ENCODE results near the gene MYBPC2.
A peak's percentile ranks its signal among the peaks of the same experiment; 100 is the strongest.

GRCh38 chr19:50383852-50384684 lies 48.6 kb upstream of the MYBPC2 start, which contains the start of gene POLD1:
- TF ChIP-seq EP300 (IDR thresholded peaks at IDR 0.05) (peak; percentile 76 to 89), CTCF (IDR thresholded peaks at IDR 0.05) (peak in 2 of 5 experiments; percentile 13 to 25)

Data from tibial nerve (tissue), 4 donors.